Breast epithelium (tissue), 4 donors: ENCODE results near the gene FAM32A. TPM values are rescaled to one million over a fixed set of nuclear protein-coding genes. Genes with fewer than 3 reads are reported as not detected.

Experiments used
- DNase-seq, 2 donors: peaks; one replicate each; pipeline ENCODE4 v3.0.0-alpha.2; 2019; ENCODE audit warnings: low spot score in 2 of 2
- H3K27ac ChIP-seq, 2 donors: fragments of 200-600 bp; sonication (generic) in 1 of 2; one replicate each; pipeline ENCODE4 v1.5.1; 2016 to 2019; ENCODE audit warnings: mild to moderate bottlenecking in 1 of 2
- H3K27me3 ChIP-seq, 2 donors: fragments of 200-600 bp; sonication (generic) in 1 of 2; one replicate each; pipeline versions ENCODE4 v1.5.1 to v1.6.0; 2017 to 2019; ENCODE audit warnings: control low read depth in 1 of 2, mild to moderate bottlenecking in 1 of 2
- H3K36me3 ChIP-seq: fragments of 200-600 bp; one replicate; pipeline ENCODE4 v1.5.1; 2019
- H3K4me1 ChIP-seq, 2 donors: fragments of 200-600 bp; sonication (generic); one replicate each; pipeline ENCODE4 v1.5.1; 2016 to 2019; ENCODE audit warnings: control low read depth in 1 of 2
- H3K4me3 ChIP-seq, 3 donors: fragments of 200-600 bp; sonication (generic); 1 replicate in 2 of 3; 2 replicates in 1 of 3; pipeline ENCODE4 v1.5.1; 2016 to 2019; ENCODE audit warnings: mild to moderate bottlenecking in 3 of 3, moderate library complexity in 2 of 3
- H3K9me3 ChIP-seq, 2 donors: fragments of 200-600 bp; sonication (generic) in 1 of 2; one replicate each; pipeline ENCODE4 v1.5.1; 2016 to 2019; ENCODE audit warnings: control low read depth in 1 of 2
- POLR2A ChIP-seq: fragments of 450-650 bp; IDR thresholded peaks from one replicate; pipeline ENCODE4 v1.6.1; 2016; ENCODE audit warnings: antibody characterized with exemption, mild to moderate bottlenecking, moderate library complexity
- POLR2AphosphoS5 ChIP-seq, 3 donors: sonication (generic); formaldehyde crosslinking; IDR thresholded peaks; one replicate each; pipeline ENCODE4 v1.6.1; 2017; ENCODE audit warnings: antibody characterized with exemption in 3 of 3
- intact Hi-C: fragments of 100-400 bp; cut with DNase I; formaldehyde crosslinking; loops from one replicate; pipeline ENCODE4 v1.15.1; 2023; ENCODE audit warnings: low total_unique reads
- total RNA-seq, 3 donors: library from RNA; depleted of rRNA; stranded (reverse); fragments of >200 nt; gene quantifications; one replicate each; pipeline ENCODE4 v1.1.0, GENCODE V29; 2016
- TF ChIP-seq, protein P1 (sequence below), 3 donors: fragments of 450-650 bp; IDR thresholded peaks; one replicate each; pipeline ENCODE4 v1.5.1; 2016 to 2017; ENCODE audit warnings: antibody characterized with exemption in 3 of 3, mild to moderate bottlenecking in 3 of 3, moderate library complexity in 3 of 3

The FAM32A gene
- total RNA-seq, 3 donors from 2014 or later, result 80.0 to 112 (median 86.3) TPM

DNA sequence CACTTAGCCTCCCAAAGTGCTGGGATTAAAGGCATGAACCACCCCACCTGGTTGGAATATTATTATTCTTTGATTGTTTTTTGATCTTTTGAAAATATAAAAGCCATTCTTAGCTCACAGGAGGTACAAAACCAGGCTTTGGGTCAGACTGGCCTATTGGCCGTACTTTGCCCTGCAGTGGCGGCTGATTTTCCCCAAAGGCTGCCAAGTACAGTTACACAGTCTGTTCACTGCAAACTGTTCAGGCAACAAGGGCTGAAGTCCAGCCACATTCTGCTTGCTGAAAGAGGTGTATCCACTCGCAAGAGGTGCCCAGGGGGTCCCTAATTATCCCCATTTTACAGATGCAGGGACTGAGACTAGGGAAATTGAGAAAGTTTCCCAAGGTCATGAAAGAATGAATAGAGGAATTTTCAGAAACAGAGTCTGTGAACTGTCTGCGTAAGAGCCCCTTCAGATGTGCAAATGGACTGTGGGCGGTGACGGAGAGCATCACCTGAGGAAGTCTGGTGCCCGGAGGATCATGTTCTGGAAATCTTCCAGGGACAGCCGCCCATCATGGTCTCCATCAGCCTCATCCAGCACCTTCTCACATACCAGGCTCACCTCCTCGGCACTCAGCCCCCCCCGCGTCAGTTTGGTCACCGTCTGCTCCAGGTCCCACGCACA lies 20.9 kb upstream of the FAM32A start:
- no peak overlapping the region for H3K27ac ChIP-seq
- H3K27me3 ChIP-seq, result no peaks in the 10 kb centered on the region
- no peaks in the 10 kb centered on the region for H3K9me3 ChIP-seq
- TF ChIP-seq POLR2AphosphoS5 (IDR thresholded peaks at IDR 0.05), result no peak
- intact Hi-C loops, result no loop called here
- no peaks in the 10 kb centered on the region for H3K36me3 ChIP-seq
- no peaks in the 10 kb centered on the region for H3K4me1 ChIP-seq
- no peak overlapping the region for H3K4me3 ChIP-seq
- DNase-seq, result no peak

DNA sequence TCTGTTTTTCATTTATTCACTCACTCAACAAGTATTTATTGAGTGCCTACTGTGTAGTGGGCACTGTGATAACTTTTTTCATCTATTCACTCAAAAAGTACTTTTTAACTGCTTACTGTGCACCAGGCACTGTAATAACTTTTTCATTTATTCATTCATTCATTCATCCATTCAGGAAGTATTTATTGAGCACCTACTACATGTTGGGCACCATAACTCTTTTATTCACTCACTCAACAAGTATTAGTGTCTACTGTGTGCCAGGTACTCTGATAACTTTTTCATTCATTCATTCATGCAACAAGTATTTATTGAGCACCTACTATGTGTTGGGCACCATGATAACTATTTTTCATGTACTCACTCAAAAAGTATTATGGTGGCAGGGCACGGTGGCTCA lies 18.8 kb upstream of the FAM32A start:
- H3K4me1 ChIP-seq, result no peaks in the 10 kb centered on the region
- H3K9me3 ChIP-seq, result no peaks in the 10 kb centered on the region
- H3K27ac ChIP-seq, result no peak overlapping the region
- intact Hi-C loops, result no loop called here
- H3K36me3 ChIP-seq, result no peaks in the 10 kb centered on the region
- no peak for DNase-seq
- TF ChIP-seq, protein P1, sequence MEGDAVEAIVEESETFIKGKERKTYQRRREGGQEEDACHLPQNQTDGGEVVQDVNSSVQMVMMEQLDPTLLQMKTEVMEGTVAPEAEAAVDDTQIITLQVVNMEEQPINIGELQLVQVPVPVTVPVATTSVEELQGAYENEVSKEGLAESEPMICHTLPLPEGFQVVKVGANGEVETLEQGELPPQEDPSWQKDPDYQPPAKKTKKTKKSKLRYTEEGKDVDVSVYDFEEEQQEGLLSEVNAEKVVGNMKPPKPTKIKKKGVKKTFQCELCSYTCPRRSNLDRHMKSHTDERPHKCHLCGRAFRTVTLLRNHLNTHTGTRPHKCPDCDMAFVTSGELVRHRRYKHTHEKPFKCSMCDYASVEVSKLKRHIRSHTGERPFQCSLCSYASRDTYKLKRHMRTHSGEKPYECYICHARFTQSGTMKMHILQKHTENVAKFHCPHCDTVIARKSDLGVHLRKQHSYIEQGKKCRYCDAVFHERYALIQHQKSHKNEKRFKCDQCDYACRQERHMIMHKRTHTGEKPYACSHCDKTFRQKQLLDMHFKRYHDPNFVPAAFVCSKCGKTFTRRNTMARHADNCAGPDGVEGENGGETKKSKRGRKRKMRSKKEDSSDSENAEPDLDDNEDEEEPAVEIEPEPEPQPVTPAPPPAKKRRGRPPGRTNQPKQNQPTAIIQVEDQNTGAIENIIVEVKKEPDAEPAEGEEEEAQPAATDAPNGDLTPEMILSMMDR (IDR thresholded peaks at IDR 0.05), result no peak
- TF ChIP-seq POLR2AphosphoS5 (IDR thresholded peaks at IDR 0.05), result no peak
- H3K27me3 ChIP-seq, result no peaks in the 10 kb centered on the region
- no peak overlapping the region for H3K4me3 ChIP-seq

DNA sequence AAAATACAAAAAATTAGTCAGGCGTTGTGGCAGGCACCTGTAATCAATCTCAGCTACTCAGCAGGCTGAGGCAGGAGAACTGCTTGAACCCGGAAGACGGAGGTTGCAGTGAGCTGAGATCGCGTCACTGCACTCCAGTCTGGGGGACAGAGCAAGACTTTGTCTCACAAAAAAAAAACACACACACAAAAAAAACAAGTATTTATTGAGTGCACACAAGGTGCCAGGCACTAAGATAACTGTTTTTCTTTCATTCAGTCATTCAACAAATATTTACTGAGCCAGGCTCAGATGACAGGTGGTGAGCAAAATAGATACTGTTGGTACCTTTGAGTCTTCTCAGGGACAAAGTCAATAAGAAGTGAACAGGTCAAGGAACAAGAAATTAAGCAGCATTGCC lies 18.2 kb upstream of the FAM32A start:
- Histone ChIP-seq H3K36me3 (no peaks in the 10 kb centered on the region), H3K9me3 (no peaks in the 10 kb centered on the region), H3K4me3 (no peak overlapping the region), H3K27me3 (no peaks in the 10 kb centered on the region), H3K27ac (no peak overlapping the region), H3K4me1 (no peaks in the 10 kb centered on the region)
- intact Hi-C loops, result no loop called here
- DNase-seq, result no peak
- TF ChIP-seq POLR2A, result no peak
- no peak for TF ChIP-seq POLR2AphosphoS5 (IDR thresholded peaks at IDR 0.05)
- TF ChIP-seq, protein P1 (IDR thresholded peaks at IDR 0.05), result no peak

DNA sequence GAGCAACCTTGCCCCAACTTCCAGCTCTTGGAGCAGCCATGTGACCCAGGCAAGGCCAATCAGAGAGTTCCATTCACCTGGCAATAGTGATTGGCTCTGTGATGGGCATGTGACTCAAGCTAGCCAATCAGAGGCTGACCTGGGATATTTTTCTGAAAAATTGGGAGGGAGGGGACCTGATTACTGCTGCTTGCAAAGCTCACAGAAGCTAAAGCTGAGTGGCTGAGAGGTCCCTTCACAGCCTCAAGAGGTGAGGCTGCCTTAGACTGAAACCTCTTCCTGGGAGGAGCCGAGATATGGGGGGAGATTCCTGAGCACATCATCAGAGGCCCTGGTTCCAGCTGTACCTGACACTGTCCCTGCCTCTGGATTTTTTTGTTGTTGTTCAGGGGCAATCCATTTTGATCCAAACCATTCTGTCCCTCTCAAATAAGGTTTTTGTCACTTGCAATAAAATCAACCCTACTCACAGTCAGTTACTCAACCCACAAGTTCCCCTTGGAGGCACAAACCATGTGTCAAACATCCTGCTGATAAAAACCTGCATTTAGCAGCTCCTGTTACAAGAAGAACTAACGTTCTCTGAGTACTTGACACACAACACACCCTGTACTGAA lies 16.6 kb upstream of the FAM32A start:
- Histone ChIP-seq H3K9me3 (no peaks in the 10 kb centered on the region), H3K4me1 (peaks cover 0 to 4% of the 10 kb centered on the region in 2 donors), H3K27ac (no peak overlapping the region), H3K4me3 (no peak overlapping the region), H3K27me3 (no peaks in the 10 kb centered on the region), H3K36me3 (no peaks in the 10 kb centered on the region)
- no peak for TF ChIP-seq POLR2A
- TF ChIP-seq, protein P1 (IDR thresholded peaks at IDR 0.05), result no peak
- TF ChIP-seq POLR2AphosphoS5 (IDR thresholded peaks at IDR 0.05), result no peak
- no peak for DNase-seq
- intact Hi-C loops, result no loop called here

DNA sequence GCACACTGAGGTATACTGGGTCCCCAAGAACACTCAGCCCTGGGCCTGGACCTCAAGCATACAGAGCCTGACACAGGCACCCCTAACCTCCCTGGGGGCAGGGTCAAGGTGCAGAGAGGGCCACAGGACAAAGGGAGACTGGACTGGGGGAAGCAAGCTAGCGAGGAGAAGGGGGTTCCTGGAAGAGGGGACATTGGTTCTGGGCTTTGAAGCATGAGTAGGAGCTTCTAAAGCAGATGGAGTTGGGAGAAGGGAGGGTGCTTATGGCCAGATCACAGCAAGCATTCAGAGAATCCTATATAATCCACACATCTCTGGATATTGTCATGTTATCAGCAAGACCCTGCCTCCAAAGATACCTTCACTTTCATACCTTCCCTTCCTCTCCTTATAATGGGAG lies 15.1 kb upstream of the FAM32A start:
- H3K4me1 ChIP-seq, result peaks cover 0 to 4% of the 10 kb centered on the region in 2 donors
- no peaks in the 10 kb centered on the region for H3K9me3 ChIP-seq
- no peak for DNase-seq
- no peak overlapping the region for H3K27ac ChIP-seq
- H3K27me3 ChIP-seq, result no peaks in the 10 kb centered on the region
- H3K4me3 ChIP-seq, result no peak overlapping the region
- TF ChIP-seq POLR2A, result no peak
- TF ChIP-seq, protein P1 (IDR thresholded peaks at IDR 0.05), result no peak
- no peak for TF ChIP-seq POLR2AphosphoS5 (IDR thresholded peaks at IDR 0.05)
- intact Hi-C loops, result no loop called here
- no peaks in the 10 kb centered on the region for H3K36me3 ChIP-seq
